Gastrocnemius medialis (tissue), 4 donors: ENCODE data around the gene KIF2A.

Experiments used
- CTCF ChIP-seq, 5 experiments: fragments of 450-650 bp in 3 of 5; fragments of 200-600 bp in 2 of 5; sonication (generic) in 2 of 5; IDR thresholded peaks in 4 of 5; conservative IDR thresholded peaks in 1 of 5; 1 replicate in 4 of 5; 2 replicates in 1 of 5; pipeline ENCODE4 v1.5.1; 2016 to 2019; ENCODE audit warnings: antibody characterized with exemption in 5 of 5, mild to moderate bottlenecking in 3 of 5, moderate library complexity in 3 of 5
- POLR2A ChIP-seq, 2 donors: fragments of 450-650 bp; IDR thresholded peaks; one replicate each; pipeline ENCODE4 v1.6.1; 2017; ENCODE audit warnings: antibody characterized with exemption in 2 of 2, mild to moderate bottlenecking in 2 of 2, moderate library complexity in 2 of 2

DNA sequence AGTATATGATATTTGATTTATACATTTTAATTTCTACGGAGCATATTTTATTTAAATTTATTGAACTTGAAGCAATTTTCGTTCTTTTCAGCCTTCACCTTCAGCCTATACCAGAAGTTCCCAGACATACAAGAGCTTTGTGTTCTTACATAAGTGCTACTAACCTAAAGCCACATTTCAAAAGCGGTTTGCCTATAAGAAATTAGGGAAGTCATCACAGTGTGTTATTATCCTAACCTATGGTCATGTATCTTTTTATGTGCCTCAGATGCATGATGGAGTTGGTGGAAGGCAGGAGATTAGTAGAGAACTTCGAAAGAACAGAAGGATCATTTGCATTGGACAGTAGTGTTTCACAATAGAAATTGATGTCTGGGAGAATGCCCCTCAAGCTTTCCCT is 3.1 kb downstream of the KIF2A start:
- TF ChIP-seq CTCF (IDR thresholded peaks at IDR 0.05 in 4 of 5, conservative IDR thresholded peaks at IDR 0.05 in 1 of 5) (no peak), POLR2A (IDR thresholded peaks at IDR 0.05) (no peak)
